HG02763 (cell line): ENCODE results near the gene PPP2R2C.

ENCODE experiments used
- ATAC-seq: cut with Tn5 transposase; IDR thresholded peaks from one replicate; pipeline ENCODE4 v1.9.1; 2021; ENCODE audit warnings: mild to moderate bottlenecking, moderate library complexity; ENCODE audit not compliant: unreplicated experiment

The PPP2R2C gene

DNA sequence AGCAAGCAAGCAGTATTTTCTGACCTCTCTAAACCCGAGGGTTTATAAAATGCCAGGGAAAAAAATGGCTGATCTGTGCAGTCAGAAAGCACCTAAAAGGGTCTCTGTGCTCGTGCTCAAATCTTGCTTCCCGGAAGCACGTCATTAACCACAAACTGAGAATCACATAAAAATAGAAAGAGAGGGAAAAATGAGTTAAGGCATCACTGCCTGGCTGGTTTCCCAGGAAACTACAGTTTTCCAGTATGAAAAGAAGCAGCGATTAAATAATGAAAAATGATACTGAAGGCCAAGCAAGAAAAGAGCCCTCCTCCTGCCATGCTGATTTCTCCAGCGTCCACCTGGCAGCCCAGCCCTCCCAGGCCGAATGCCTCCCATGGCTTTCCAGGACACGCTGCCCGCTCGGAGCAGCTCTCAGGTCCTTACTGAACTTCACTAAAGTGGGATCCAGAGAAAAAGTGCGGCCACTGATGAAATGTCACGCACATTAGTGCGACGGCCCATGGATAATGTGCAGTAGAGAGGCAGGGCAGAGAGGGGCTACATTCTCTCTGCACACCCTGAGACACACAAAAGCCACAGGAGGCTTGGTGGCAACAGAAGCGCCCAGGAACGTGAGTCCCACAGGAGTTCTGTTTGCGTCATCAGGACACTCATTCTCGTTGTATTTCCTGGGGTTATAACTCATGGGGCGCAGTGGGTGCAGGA, 122.4 kb downstream of the PPP2R2C start:
- no peak for ATAC-seq

DNA sequence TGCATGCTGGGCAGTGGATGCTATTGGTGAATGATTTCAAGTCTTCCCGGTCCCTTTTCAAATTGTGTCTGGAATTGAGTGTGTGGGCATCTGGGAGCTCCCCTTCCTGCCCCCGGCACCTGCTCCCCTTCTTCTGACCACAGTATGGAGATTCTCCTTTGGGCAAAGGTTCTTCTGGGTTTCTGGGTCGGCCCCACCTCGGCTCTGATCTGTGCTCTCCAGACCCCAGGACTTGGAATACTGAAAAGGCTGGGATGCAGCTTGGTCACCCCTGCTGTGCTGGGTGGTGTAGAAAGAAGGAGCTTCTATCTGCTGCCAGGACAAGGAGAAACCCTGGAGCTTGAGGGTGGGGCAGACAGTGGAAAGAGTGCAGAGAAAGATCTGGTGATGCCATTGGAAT, 124.0 kb downstream of the PPP2R2C start:
- ATAC-seq: no peak

GRCh38 chr4:6347511-6348045, 124.8 kb downstream of the PPP2R2C start:
- no peak for ATAC-seq

- no peak for ATAC-seq
These were observed 125.9 kb downstream of the PPP2R2C start for GRCh38 chr4:6346373-6347110.

GRCh38 chr4:6345866-6346265, 126.5 kb downstream of the PPP2R2C start:
- no peak for ATAC-seq

- no peak for ATAC-seq
These were observed 127.2 kb downstream of the PPP2R2C start for GRCh38 chr4:6345096-6345830.

GRCh38 chr4:6343939-6344408, 128.4 kb downstream of the PPP2R2C start:
- no peak for ATAC-seq

DNA sequence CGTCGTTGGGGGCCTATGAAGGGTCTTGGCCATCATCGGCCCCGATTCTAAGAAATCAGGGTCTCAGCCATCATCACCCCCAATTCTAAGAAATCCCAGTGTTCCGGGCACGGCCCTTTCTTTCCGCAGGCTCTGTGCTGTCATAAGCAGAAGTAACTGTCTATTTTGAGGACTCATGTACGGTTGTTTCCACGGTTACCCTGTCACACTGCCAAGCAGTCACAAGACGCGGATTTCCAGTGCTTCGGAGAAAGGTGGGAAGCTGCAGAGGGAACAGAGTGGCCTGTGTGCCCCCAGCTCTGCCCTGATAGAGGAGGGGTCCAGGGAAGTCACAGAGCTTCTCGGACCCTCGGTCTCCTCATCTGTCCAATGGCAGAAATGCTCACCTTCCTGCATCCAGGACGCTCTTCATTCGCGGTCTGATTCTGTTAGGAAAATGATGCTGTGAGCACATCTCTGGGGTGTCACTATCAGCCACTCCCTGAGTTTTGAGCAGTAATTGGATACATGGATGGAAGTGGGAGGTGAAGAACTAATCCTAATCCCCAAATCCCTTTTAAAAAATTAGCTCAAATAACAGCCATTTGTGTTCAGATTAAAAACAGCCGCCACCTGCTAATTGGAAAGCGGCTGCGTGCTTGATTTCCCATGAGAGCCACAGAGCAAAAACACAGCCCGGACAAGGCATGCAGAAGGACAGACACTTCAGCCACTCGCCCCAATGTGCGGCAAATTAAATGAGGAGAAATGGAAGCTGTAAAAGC, 129.7 kb downstream of the PPP2R2C start:
- ATAC-seq: no peak

DNA sequence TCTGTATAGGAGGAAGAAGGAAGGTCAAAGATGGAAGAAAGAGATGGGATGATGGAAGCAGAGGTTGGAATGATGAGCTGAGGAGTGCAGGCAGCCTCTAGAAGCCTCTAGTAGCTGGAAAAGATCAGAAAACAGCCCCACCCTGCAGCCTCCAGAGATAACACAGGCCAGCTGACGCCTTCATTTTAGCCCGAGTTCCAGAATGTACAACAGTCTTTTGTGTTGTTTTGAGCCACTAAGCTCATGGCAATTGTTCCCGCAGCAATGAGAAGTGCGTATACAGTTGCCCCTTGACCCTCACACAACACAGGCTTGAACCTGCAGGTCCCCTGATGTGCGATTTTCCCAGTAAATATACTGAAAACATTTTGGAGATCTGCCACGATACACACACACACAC, 130.7 kb downstream of the PPP2R2C start:
- no peak for ATAC-seq

DNA sequence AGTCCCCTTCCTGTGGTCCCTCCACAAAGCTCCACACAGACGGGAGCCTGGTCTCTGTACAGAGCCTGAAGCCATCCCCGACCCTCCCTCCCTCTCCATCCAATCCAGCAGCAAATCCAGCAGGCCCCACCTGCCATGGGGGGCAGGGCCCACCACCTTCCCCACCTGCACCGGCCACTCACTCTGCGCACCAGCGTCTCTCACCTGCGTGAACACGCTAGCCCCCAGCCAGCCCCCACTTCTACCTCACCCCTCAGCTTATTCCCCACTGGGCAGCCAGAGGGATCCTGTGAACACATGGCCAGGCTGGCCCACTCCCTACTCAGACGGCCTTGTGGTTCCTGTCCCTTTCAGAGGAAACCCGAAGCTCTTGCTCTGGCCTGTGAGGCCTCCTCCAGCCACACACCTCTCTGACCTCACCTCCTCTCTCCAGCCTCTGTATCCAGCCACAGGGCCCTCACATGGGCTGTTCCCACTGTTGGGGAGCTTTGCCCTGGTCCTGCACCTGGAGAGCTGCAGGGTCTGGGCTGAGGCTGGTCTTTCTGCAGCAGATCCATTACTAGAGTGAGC, 131.9 kb downstream of the PPP2R2C start:
- ATAC-seq: no peak

DNA sequence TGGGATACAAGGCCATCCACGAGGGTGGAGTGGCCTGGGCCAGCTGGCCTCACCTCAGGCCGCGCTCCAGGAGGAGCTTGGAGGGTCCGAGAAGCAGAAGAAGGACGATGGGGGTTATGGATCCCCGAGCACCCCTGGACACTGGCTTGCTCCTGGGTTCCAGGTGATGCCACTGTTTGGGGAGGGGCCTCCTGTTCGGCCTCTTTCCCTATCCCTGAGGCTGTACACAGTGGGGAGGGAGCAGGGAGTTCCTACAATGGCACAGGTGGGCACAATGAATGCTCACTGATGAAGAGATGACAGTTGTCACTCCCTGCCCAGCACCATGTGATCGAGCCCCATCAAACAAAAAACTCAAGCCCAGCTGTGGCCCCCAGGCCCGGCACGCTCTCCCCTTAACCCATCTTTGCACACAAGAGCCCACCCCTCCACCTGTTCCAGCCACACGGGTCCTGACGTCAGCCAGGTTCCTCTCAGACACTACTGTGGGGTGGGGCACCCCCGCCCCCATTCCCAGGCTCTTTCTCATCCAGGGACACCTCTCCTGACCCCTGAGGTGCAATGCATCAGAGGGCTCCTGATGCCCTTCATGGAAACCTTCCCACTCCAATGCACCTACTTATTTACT, 132.5 kb downstream of the PPP2R2C start:
- ATAC-seq: no peak

DNA sequence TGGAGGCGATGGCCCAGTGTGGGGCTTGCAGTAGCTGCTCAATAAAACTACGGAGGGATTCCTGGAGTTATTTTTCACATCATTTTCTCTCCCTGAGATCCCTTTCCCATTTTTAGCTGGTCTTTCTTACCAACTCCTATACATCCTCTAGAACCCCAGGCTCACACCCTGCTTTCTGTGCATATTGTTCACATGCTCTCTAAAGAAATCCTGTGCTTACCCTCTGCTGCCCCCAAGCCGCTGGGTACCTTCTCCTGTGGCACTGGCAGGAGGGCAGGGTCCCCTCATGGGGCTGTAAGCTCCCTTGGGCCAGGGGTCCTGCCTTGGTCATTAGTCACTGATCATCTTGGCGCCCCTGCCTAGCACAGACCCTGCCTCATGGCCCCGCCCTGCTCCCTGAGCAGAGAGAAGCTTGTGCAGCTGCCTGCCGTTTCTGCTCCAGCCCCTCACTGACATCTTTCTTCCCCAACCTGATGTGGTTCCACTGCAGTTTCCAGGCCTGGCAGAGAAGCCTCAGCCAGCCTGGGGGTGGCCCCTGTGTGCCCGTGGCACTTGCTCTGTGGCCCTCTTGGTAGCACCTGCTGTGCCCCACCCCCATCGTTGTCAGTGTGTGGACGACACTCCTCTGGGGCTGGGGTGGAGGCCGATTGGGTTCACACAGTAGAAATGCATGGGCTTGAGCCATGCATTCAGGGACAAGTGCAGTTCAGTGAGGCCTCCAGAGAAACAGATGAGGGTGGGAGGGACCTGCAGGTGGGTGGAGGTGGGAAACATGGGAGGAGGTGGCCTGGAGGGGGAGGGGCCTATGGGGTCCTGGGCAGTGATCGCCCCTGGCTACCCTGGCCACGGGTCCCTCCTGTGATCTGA, 133.2 kb downstream of the PPP2R2C start:
- no peak for ATAC-seq

DNA sequence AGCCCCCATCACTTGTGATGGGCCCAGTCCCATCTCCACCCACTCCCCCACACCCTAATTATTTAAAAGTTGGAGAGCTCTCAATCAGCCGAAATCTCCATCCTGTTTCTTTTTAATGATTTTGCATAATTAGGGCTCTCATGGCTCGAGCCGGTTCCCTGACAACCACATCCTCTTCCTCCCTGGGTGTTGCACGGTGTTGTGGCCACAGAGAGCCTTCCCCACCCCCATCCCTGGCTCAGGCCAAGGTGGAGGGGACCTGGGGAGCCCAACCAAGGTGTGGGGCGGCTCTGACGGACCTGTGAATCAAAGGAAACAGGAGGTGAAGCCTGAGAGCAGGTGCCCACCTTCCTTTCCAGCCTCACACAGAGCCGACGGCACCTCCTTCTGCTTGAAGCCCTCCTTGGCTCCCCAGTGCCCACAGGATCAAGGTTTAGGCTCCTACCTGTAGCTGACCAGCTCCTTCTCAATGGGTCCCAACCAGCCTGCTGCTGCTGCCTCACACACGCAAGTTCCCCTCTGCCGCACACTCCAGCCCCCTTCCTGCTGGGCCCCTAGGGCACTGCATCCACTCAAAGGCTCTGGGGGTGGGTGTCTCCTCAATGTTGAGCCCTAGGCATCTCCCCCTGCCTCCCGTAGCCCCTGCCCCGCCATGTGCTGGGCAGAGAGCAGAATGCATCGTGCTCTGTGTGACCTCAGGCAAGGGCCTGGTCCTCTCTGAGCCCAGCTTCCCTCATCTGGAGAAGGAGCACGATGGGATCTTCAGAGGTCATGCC, 134.1 kb downstream of the PPP2R2C start:
- ATAC-seq: no peak

- ATAC-seq: no peak
These were observed 135.0 kb downstream of the PPP2R2C start for GRCh38 chr4:6337331-6337935.

DNA sequence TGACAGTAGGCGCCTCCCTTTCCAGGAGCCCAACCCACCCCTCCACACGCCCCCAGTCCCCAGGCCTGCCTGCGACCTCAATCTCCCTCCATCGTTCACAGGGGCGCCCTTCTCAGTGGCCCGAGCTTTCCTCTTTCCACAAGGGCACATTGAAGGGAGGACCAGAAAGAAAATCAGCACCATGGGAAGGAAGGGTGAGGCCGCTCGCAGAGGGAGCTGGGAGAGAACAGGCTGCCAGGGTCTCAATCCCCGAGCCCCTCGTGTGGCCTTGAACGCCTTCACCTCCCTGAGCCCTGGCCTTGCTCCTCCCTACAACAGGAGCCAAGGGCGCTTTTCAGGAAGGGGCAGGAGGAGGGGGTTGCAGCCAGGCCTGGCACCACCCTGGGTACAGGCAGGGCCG, 136.2 kb downstream of the PPP2R2C start:
- ATAC-seq: no peak

DNA sequence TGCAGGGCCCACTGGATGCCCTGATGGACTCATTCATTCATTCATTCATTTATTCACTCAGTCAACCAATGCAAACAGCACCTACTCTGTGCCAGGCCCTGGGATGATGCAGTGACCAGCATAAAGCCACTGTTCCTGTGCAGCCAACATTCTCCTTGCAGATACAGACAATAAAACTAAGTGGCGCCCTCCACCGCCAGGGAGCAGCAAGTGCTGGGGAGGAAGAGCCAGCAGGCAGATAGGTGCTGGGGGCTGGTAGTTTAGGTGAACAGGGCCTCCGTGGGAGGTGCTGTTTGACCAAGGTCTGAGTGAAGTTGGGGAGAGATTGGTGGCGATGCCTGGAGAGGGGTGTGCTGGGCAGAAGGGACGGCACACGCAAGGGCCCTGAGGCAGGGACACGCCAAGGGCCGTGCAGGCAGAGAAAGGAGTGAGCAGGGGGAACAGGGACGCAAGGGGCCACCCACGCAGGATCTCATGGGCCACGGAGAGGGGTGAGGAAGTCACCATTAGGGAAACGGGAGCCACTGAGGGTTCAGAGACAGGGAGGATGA, 137.3 kb downstream of the PPP2R2C start:
- no peak for ATAC-seq

DNA sequence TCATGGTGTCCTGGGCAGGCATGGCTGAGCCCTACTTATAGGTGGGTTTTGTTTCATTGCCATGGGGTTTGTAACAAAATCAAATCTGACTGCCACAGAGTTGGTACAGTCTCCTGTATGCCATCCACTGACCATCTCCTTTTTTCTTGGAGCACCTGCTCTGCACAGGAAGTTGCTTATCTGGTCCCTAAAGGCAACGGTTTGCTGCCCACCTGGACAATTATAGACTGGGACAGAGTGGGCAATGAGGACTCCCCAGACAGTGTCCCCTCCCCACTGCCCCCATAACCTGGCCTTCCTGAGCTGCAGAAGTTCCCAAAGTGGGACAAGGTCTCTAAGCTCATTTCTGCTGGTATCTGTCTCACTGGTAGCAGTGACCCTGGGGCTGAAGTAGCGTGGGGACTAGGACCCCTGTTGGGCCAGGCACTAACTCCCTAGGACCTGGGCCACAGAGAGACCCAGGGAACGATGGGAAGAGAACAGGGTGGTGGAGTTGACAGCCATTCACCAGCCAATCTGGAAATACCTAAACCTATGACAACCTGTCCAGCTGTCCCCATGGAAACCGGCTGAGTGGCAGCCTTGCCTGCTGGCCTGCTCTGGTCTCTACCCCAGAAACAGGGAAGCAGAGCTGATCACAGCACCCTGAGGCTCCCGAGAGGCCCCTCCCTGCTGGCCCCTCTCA, 138.1 kb downstream of the PPP2R2C start:
- ATAC-seq: no peak
